UCSD-AML1 (cell line): ENCODE measurements around the gene SBF2.

ENCODE experiments used
- DNase-seq: peaks from one replicate; lab custom pipeline; 2025; ENCODE audit not compliant: unreplicated experiment; lab: John Stamatoyannopoulos, UW

Gene SBF2

DNA sequence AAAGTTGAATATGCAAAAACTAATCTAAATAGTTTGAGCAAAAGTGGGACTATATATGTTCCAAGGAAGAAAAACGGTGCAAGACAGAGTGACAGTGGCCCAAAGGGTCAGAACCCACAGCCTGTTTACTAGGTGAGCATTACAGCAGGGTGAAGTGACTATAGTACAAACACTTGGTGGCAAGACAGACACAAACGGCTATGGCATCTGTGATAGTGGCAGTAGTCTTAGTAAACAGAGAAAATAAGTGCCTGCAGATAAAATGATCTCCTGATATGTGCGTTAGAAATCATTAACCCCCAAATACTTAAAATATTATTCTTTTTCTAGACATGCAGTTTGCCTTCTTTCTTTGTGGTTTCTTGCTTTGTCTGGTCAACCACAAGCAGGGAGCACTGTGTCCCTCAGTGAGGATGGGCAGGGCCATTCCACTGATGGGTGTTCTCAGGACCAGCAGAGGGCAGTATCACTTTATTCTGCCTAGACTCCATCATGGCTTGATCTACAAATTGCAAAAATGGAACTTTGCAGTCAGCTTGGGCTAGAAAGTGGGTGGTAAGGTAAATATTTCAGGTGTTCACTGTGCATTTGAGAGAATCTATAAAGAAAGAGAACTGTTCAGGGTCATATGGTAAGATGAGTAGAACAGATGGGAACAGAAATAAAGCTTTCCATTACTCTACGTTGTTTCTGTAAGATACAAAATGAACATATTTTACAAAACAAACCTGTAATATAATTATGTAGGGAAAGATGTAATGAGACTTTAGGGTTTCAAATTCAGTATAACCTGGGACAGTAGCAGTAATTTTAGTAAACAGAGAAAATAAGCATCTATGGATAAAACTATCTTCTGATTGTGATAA, 431.9 kb downstream of the SBF2 start:
- peak; percentile 31 for DNase-seq

GRCh38 chr11:9859554-9860305, 434.3 kb downstream of the SBF2 start:
- DNase-seq, result no peak

DNA sequence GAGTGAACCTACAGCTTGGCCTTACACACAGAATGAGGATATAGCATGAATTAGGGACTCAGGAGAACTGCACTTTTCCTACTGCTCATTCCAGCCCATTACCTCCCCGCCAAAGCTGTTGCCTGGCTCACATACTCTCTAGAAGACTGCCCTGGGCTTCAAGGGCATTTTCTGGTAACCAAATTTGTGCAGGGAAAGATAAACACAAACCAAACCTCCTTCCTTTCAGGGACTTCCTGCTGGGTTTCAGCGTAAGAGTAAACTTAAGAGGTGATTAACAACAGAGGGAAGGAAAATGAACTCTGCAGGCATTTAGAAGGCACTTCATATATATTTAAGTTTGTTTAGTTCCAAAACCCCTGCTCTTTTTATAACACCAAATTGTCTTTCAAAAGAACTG, 435.2 kb downstream of the SBF2 start:
- DNase-seq, result peak; percentile 20

DNA sequence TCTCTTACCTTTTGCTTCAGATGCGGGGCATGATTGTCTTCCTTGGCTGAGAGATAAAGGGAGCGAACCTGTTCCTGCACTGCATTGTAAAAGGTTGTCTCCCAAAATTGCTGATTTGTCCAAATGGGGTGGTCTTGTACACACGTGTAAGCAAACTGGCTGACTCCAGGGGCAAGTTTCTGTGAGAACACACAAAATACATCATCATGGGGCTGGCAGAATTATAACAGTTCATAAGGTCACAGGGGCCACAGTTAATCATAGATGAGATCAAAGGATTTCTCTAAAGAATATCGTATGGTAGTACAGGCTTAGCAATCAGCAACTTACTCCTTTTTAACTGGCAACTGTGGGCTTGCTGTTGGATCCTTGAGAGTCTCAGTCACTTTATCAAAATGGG, 435.8 kb downstream of the SBF2 start:
- no peak for DNase-seq

DNA sequence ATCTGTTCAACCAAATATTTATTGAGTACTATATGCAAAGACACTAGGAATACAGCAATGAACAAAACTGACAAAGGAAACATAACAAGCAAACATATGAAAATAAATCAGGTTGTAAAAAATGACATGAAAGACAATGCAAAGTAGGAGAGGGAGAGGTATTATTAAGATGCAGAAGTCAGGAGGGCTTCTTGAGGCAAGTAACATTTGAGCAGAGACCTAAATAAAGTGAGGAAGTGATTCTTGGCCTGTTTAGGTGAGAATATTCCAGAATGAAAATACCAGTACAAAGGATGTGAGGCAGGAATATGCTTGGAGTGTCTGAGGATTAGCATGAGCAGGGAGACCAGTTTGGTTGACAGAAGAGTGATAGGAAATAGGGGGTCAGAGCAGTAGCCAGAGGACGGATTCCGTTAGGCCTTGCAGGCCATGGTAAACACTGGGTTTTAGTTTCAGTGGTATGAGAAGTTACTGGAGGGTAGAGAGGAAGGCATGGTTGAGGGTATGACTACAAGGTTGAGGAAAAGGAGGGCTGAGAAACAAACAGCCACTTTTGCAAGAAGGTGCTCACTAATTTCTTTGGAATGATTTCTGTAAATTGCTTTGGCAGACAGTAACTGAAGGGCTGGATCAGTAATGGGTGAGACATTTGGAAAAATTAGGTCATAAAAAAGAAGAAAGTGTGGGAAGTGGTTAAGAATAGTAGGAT, 438.3 kb downstream of the SBF2 start:
- DNase-seq, result no peak

GRCh38 chr11:9853929-9854552, 440.0 kb downstream of the SBF2 start:
- DNase-seq, result no peak

GRCh38 chr11:9852465-9852864, 441.6 kb downstream of the SBF2 start:
- DNase-seq, result no peak

DNA sequence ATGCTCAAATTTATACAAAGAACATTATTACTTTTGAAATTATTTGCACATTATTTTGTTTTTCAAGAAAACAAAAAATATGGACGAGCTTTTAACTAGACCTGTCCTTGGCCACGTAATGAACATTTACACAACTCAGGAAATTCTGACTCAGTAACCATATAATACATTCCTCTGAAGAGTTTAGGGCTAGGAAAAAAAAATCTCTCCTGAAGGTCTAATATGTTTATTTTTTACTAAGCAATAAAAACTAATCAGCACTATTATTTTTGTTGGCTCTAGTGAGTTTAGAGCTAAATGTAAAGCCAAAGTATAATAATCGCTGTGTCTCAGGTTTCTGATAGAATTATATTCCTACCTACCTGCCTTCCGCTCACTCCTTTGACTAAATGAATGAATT, 442.7 kb downstream of the SBF2 start:
- no peak for DNase-seq

GRCh38 chr11:9850224-9850895, 443.7 kb downstream of the SBF2 start:
- no peak for DNase-seq

DNA sequence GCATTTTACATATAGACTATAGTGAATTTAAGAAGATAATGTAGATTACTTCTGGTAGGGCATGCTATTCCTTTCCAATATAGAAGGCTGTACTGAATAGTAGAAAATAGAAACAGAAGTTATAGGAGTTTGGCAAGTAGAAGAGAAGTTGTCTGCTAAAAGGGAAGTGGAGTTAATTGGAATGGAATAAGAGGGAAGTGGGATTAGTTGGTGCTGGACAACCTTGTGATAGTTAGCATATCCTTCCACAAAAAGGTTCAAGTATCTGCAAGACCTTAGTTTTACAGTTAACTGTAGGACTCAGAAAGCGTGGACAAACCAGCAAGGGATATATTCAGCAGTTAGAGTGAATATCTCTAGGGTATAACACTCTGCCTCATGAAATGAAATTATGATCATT, 444.6 kb downstream of the SBF2 start:
- no peak for DNase-seq

DNA sequence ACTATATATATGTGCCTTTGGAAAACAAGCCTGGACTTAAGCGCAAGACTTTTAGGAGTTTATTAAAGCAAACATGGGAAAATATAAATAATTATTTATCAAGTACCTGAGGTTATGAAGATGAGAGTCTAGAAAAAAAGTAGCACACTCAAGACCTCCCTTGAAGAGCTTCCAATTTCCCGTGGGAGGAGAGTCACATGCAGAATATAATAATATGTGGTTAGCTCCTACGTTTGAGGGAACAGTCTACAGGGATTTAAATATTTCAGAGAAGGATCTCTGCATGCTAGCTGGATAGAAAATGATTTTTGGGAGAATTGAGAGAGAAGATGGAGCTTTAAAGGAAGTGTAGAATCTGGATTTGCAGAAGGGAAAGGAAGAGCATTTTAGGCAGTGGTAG, 446.4 kb downstream of the SBF2 start:
- no peak for DNase-seq

GRCh38 chr11:9842923-9843322, 451.1 kb downstream of the SBF2 start:
- DNase-seq, result no peak

GRCh38 chr11:9840460-9841004, 453.5 kb downstream of the SBF2 start:
- DNase-seq, result no peak

- no peak for DNase-seq
These were observed 454.5 kb downstream of the SBF2 start for GRCh38 chr11:9839550-9839949.

- DNase-seq, result no peak
These were observed 455.1 kb downstream of the SBF2 start for GRCh38 chr11:9838961-9839360.

DNA sequence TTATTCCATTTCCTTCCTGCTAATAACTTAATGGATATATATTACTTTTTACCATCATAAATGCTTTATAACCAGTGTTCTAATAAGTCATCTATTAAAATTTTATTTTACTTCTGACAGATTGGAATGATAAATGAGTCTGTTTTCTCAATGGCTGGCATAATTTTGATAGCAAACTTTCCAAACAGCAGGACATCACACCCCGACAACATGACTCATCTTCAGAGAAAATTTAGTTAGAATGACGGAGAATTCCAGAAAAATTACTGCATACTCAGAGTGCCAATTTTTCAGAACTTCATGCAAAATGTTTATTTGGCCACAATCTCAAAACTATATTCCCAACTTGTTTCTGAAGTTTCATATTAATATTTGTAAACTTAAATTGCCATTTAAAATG, 455.8 kb downstream of the SBF2 start:
- no peak for DNase-seq

GRCh38 chr11:9834291-9834690, 459.7 kb downstream of the SBF2 start:
- DNase-seq, result no peak

DNA sequence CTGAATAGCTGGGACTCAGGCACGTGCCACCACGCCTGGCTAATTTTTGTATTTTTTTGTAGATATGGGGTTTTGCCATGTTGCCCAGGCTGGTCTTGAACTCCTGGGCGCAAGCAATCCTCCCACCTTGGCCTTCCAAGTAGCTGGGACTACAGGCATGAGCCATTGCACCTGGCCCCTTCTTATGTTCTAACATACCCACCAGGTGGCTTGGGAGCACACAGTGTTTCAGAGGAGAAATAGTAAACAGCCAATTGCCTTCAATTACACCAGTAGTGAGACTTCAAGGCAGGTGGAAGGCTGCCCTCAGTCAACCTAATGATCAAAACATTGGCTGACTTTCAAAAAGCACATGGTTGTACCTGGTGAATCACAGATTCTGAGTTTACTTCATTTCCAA, 462.9 kb downstream of the SBF2 start:
- DNase-seq, result no peak

DNA sequence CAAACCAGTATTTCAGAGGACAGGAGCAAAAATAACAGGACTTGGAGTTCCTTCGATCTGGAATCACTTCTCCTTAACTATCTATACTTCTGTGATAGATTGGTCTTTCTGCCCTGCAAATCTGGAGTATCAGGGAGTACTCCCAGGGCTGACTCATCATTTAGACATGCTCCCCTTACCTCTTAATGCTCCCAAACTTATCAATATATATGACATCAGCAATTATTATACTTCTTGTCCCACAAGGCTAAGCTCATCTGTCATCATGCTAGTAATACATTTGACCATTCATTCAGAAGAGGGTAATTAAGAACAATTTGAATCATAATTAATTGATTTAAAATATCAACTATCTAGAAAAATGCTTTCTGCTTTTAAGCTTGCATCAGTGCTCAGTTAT, 466.3 kb downstream of the SBF2 start:
- no peak for DNase-seq

- no peak for DNase-seq
These were observed 467.6 kb downstream of the SBF2 start for GRCh38 chr11:9826390-9826789.

DNA sequence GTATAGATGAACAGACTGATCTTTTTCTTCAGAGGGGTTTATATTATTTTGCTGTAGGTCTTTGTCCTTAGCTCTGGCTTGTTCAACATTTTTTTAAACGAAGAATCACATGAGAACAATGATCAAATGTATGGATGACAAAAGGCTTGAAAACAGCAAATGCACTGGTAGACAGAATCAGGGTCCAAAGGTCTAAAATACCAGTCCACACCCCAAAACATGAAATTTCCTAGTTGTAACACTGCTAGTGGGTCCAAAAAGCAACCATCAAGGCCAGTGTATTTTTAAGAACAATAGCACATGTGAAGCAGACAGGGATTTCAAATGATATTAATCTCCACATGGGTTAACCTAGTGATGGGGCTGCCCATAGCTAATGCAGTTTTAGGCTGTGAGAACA, 468.1 kb downstream of the SBF2 start:
- DNase-seq, result no peak
